Activated CD4-positive, alpha-beta T cell treated with anti-CD3 and anti-CD28 coated beads, Interleukin-2, amount 50 U/mL, for 1 hour (primary cell): ENCODE results near the gene SDC1.
"Not testable (repeated sequence)": the region's sequence is repeated elsewhere in the genome, so short reads cannot be mapped to it uniquely, and the experiment has no call there.

ENCODE experiments used
- DNase-seq: peaks from one replicate; pipeline ENCODE4 v3.0.0-alpha.2; 2020

Gene SDC1

GRCh38 chr2:20224716-20225293 lies at the start of gene SDC1:
SDC1 (minus strand) TSS chr2:20225130; CDS start chr2:20224867, 263 bp downstream.
- DNase-seq = no peak

- DNase-seq = no peak
Observed at GRCh38 chr2:20273042-20273441, 48.1 kb upstream of the SDC1 start.

- not testable (repeated sequence) for DNase-seq
Observed at GRCh38 chr2:20268317-20268716, 43.4 kb upstream of the SDC1 start.

- DNase-seq = no peak
Observed at GRCh38 chr2:20267529-20267928, 42.6 kb upstream of the SDC1 start.

- no peak for DNase-seq
Observed at GRCh38 chr2:20264629-20265028, 39.7 kb upstream of the SDC1 start.

- DNase-seq = no peak
Observed at GRCh38 chr2:20257411-20257810, 32.5 kb upstream of the SDC1 start.

GRCh38 chr2:20254731-20255130 lies 29.8 kb upstream of the SDC1 start:
- no peak for DNase-seq

- no peak for DNase-seq
Observed at GRCh38 chr2:20250436-20250835, 25.5 kb upstream of the SDC1 start.

- DNase-seq = no peak
Observed at GRCh38 chr2:20249170-20249569, 24.2 kb upstream of the SDC1 start.

GRCh38 chr2:20247084-20247483 lies 22.2 kb upstream of the SDC1 start:
- no peak for DNase-seq

GRCh38 chr2:20243637-20244036 lies 18.7 kb upstream of the SDC1 start:
- not testable (repeated sequence) for DNase-seq

- DNase-seq = no peak
Observed at GRCh38 chr2:20242727-20243377, 17.9 kb upstream of the SDC1 start.

- DNase-seq = no peak
Observed at GRCh38 chr2:20241973-20242726, 17.2 kb upstream of the SDC1 start.

- not testable (repeated sequence) for DNase-seq
Observed at GRCh38 chr2:20240291-20240690, 15.4 kb upstream of the SDC1 start.

- no peak for DNase-seq
Observed at GRCh38 chr2:20236496-20236895, 11.6 kb upstream of the SDC1 start.

- DNase-seq = no peak
Observed at GRCh38 chr2:20235655-20236305, 10.8 kb upstream of the SDC1 start.

- DNase-seq = not testable (repeated sequence)
Observed at GRCh38 chr2:20234597-20234996, 9.7 kb upstream of the SDC1 start.

GRCh38 chr2:20232837-20233207 lies 7.9 kb upstream of the SDC1 start:
- no peak for DNase-seq

GRCh38 chr2:20231598-20232026 lies 6.7 kb upstream of the SDC1 start:
- no peak for DNase-seq

- DNase-seq = no peak
Observed at GRCh38 chr2:20231159-20231558, 6.2 kb upstream of the SDC1 start.

- no peak for DNase-seq
Observed at GRCh38 chr2:20230114-20230425, 5.1 kb upstream of the SDC1 start.

- DNase-seq = no peak
Observed at GRCh38 chr2:20229322-20230113, 4.6 kb upstream of the SDC1 start.

- no peak for DNase-seq
Observed at GRCh38 chr2:20227894-20228505, 3.1 kb upstream of the SDC1 start.
